CD8-positive, alpha-beta memory T cell (primary cell): ENCODE measurements around the gene TUBE1. TPM values are rescaled to one million over a fixed set of nuclear protein-coding genes. Genes with fewer than 3 reads are reported as not detected.

Source experiments
- CTCF ChIA-PET: fragments of 350-600 bp; sonication (Branson Sonifier 250); formaldehyde crosslinking; loops from one replicate; lab custom pipeline; 2021; ENCODE audit warnings: antibody characterized with exemption; lab: Charles Lee
- POLR2A ChIA-PET: fragments of 350-600 bp; sonication (Branson Sonifier 250); formaldehyde crosslinking; loops from one replicate; lab custom pipeline; 2021; ENCODE audit warnings: antibody characterized with exemption; lab: Charles Lee
- DNase-seq, 5 donors: peaks; one replicate each; pipeline versions ENCODE4 v3.0.0 to v3.0.0-alpha.2; 2020 to 2022; ENCODE audit warnings: mixed read lengths in 1 of 5
- H3K27ac ChIP-seq: one replicate; pipeline ENCODE4 v1.7.0; 2013; ENCODE audit warnings: low read depth, mild to moderate bottlenecking, low read length, moderate library complexity
- H3K27me3 ChIP-seq: 2 replicates; pipeline ENCODE4 v1.7.0; 2013; ENCODE audit warnings: low read length, mild to moderate bottlenecking; ENCODE audit not compliant: insufficient read depth, poor library complexity, severe bottlenecking
- H3K36me3 ChIP-seq: 2 replicates; pipeline ENCODE4 v1.7.0; 2013; ENCODE audit warnings: mild to moderate bottlenecking, low read length, moderate library complexity; ENCODE audit not compliant: insufficient read depth
- H3K4me1 ChIP-seq: 2 replicates; pipeline ENCODE4 v1.7.0; 2013; ENCODE audit warnings: mild to moderate bottlenecking, low read length, moderate library complexity; ENCODE audit not compliant: insufficient read depth
- H3K4me3 ChIP-seq: 2 replicates; pipeline ENCODE4 v1.7.0; 2013; ENCODE audit warnings: mild to moderate bottlenecking, low read length
- H3K9me3 ChIP-seq: 2 replicates; pipeline ENCODE4 v1.7.0; 2013; ENCODE audit warnings: mild to moderate bottlenecking, low read length
- H3K27ac Mint-ChIP-seq, 8 donors: one replicate each; pipeline ENCODE4 v1.8.0; 2020 to 2021; ENCODE audit warnings: mixed read lengths in 8 of 8, mild to moderate bottlenecking in 6 of 8, inconsistent platforms in 3 of 8, moderate library complexity in 3 of 8
- H3K27me3 Mint-ChIP-seq, 2 donors: one replicate each; pipeline ENCODE4 v1.8.0; 2020 to 2021; ENCODE audit warnings: mixed read lengths in 2 of 2, mild to moderate bottlenecking in 1 of 2, moderate library complexity in 1 of 2
- H3K36me3 Mint-ChIP-seq, 3 donors: one replicate each; pipeline ENCODE4 v1.8.0; 2020 to 2021; ENCODE audit warnings: mixed read lengths in 3 of 3, inconsistent platforms in 1 of 3, mild to moderate bottlenecking in 1 of 3
- H3K4me1 Mint-ChIP-seq, 3 donors: one replicate each; pipeline ENCODE4 v1.8.0; 2020 to 2021; ENCODE audit warnings: mixed read lengths in 3 of 3, inconsistent platforms in 1 of 3, mild to moderate bottlenecking in 1 of 3
- H3K4me3 Mint-ChIP-seq, 7 donors: one replicate each; pipeline ENCODE4 v1.8.0; 2020 to 2021; ENCODE audit warnings: mixed read lengths in 7 of 7, mild to moderate bottlenecking in 6 of 7, moderate library complexity in 4 of 7, inconsistent platforms in 2 of 7
- H3K9me3 Mint-ChIP-seq, 5 donors: one replicate each; pipeline ENCODE4 v1.8.0; 2020 to 2022; ENCODE audit warnings: mixed read lengths in 5 of 5, mild to moderate bottlenecking in 3 of 5, moderate library complexity in 2 of 5, inconsistent platforms in 1 of 5
- polyA plus RNA-seq: library from polyadenylated mRNA; unstranded; fragments of 300-500 nt; fragmentation: Illumina TruSeq; gene quantifications from one replicate; pipeline ENCODE4 v1.2.3, GENCODE V29; 2021
- total RNA-seq, 2 experiments: library from RNA; stranded (reverse); gene quantifications; one replicate each; pipeline ENCODE4 v1.2.3, GENCODE V29; 2021

Gene TUBE1
- 10 to 100 TPM; 25.6 to 31.0 TPM for total RNA-seq
- 11.8 TPM for polyA plus RNA-seq

- H3K4me3 Mint-ChIP-seq: no peak within 1 kb of the TSS
Observed at GRCh38 chr6:112087136-112087911, at the start of gene TUBE1, which contains the start of gene FAM229B. Gene TUBE1, minus strand, starts transcription at chr6:112087482. Its CDS starts 48 bp downstream, at chr6:112087434. Gene FAM229B, plus strand, starts transcription at chr6:112087591. Its CDS starts 11,693 bp downstream, at chr6:112099284.

GRCh38 chr6:112130878-112131277 lies 43.6 kb upstream of the TUBE1 start:
- ChIA-PET CTCF (no interaction called here), POLR2A (no interaction called here)
- Histone ChIP-seq H3K9me3 (no peaks in the 10 kb centered on the region), H3K36me3 (no peaks in the 10 kb centered on the region), H3K27ac (no peak overlapping the region), H3K4me1 (no peaks in the 10 kb centered on the region), H3K4me3 (no peak overlapping the region), H3K27me3 (no peaks in the 10 kb centered on the region)
- peaks cover 11 to 37% of the 10 kb centered on the region in 2 donors for H3K27me3 Mint-ChIP-seq
- DNase-seq: no peak
- H3K27ac Mint-ChIP-seq: no peak overlapping the region
- H3K36me3 Mint-ChIP-seq: peaks cover 0 to 2% (median 0%) of the 10 kb centered on the region in 3 donors
- no peaks in the 10 kb centered on the region for H3K9me3 Mint-ChIP-seq
- no peak overlapping the region for H3K4me3 Mint-ChIP-seq
- no peaks in the 10 kb centered on the region for H3K4me1 Mint-ChIP-seq

More at GRCh38 chr6:112087136-112087911, at the start of gene TUBE1, which contains the start of gene FAM229B:
- Histone ChIP-seq H3K4me1 (peaks cover 10% of the 10 kb centered on the region), H3K36me3 (peaks cover 4% of the 10 kb centered on the region), H3K27ac (peak within 1 kb of the TSS; percentile 92), H3K4me3 (peak within 1 kb of the TSS; percentile 89), H3K9me3 (no peaks in the 10 kb centered on the region), H3K27me3 (peaks cover 14% of the 10 kb centered on the region)
- CTCF ChIA-PET: interaction anchor here (0.7 to 2.2 kb wide), 8 partner anchors 8 to 828 kb away, joined by 3 to 14 read pairs (median 4); a partner anchor contains a TSS
- H3K27me3 Mint-ChIP-seq: peaks cover 4 to 34% of the 10 kb centered on the region in 2 donors
- H3K9me3 Mint-ChIP-seq: peaks cover 0 to 2% (median 0%) of the 10 kb centered on the region in 5 donors
- DNase-seq: peak; percentile 82 to 96 (median 90)
- peak within 1 kb of the TSS in 1 of 8 donors; percentile 82 for H3K27ac Mint-ChIP-seq
- H3K36me3 Mint-ChIP-seq: peaks cover 0 to 23% (median 2%) of the 10 kb centered on the region in 3 donors
- POLR2A ChIA-PET: interaction anchor here (0.6 to 1.3 kb wide), 5 partner anchors 8 to 1272 kb away, joined by 3 to 6 read pairs (median 4); partner anchors contain the start of genes CDK19 and REV3L
- H3K4me1 Mint-ChIP-seq: peaks cover 8 to 13% (median 9%) of the 10 kb centered on the region in 3 donors

- Mint-ChIP-seq H3K4me1 (no peaks in the 10 kb centered on the region), H3K9me3 (no peaks in the 10 kb centered on the region), H3K27me3 (peaks cover 7 to 44% of the 10 kb centered on the region in 2 donors), H3K27ac (no peak overlapping the region), H3K36me3 (peaks cover 0 to 2% (median 0%) of the 10 kb centered on the region in 3 donors), H3K4me3 (no peak overlapping the region)
- ChIA-PET POLR2A (no interaction called here), CTCF (interaction anchor here (1.6 kb wide), 1 partner anchor 35 kb away, joined by 3 read pairs; no protein-coding TSS in a partner anchor)
- no peak for DNase-seq
- H3K27me3 ChIP-seq: no peaks in the 10 kb centered on the region
- no peaks in the 10 kb centered on the region for H3K9me3 ChIP-seq
- H3K4me1 ChIP-seq: no peaks in the 10 kb centered on the region
- no peak overlapping the region for H3K4me3 ChIP-seq
- H3K36me3 ChIP-seq: no peaks in the 10 kb centered on the region
- no peak overlapping the region for H3K27ac ChIP-seq
Observed at GRCh38 chr6:112128208-112128607, 40.9 kb upstream of the TUBE1 start.

GRCh38 chr6:112123982-112124381 lies 36.7 kb upstream of the TUBE1 start:
- no peaks in the 10 kb centered on the region for H3K9me3 Mint-ChIP-seq
- ChIA-PET CTCF (interaction anchor here (0.6 kb wide), 1 partner anchor 1072 kb away, joined by 3 read pairs; no protein-coding TSS in a partner anchor), POLR2A (no interaction called here)
- H3K27me3 Mint-ChIP-seq: peaks cover 3 to 33% of the 10 kb centered on the region in 2 donors
- no peak overlapping the region for H3K27ac ChIP-seq
- H3K4me3 ChIP-seq: no peak overlapping the region
- no peaks in the 10 kb centered on the region for H3K9me3 ChIP-seq
- no peaks in the 10 kb centered on the region for H3K27me3 ChIP-seq
- H3K4me1 ChIP-seq: no peaks in the 10 kb centered on the region
- H3K36me3 Mint-ChIP-seq: peaks cover 0 to 2% (median 0%) of the 10 kb centered on the region in 3 donors
- H3K4me1 Mint-ChIP-seq: no peaks in the 10 kb centered on the region
- H3K36me3 ChIP-seq: no peaks in the 10 kb centered on the region
- no peak overlapping the region for H3K4me3 Mint-ChIP-seq
- no peak for DNase-seq
- no peak overlapping the region for H3K27ac Mint-ChIP-seq

GRCh38 chr6:112122756-112123155 lies 35.5 kb upstream of the TUBE1 start:
- no peak overlapping the region for H3K27ac Mint-ChIP-seq
- POLR2A ChIA-PET: no interaction called here
- no peaks in the 10 kb centered on the region for H3K4me1 Mint-ChIP-seq
- no peaks in the 10 kb centered on the region for H3K9me3 ChIP-seq
- no peak overlapping the region for H3K4me3 ChIP-seq
- no peaks in the 10 kb centered on the region for H3K27me3 ChIP-seq
- H3K36me3 Mint-ChIP-seq: no peaks in the 10 kb centered on the region
- peaks cover 3 to 25% of the 10 kb centered on the region in 2 donors for H3K27me3 Mint-ChIP-seq
- H3K4me1 ChIP-seq: no peaks in the 10 kb centered on the region
- H3K9me3 Mint-ChIP-seq: no peaks in the 10 kb centered on the region
- H3K36me3 ChIP-seq: no peaks in the 10 kb centered on the region
- H3K4me3 Mint-ChIP-seq: no peak overlapping the region
- CTCF ChIA-PET: no interaction called here
- no peak for DNase-seq
- no peak overlapping the region for H3K27ac ChIP-seq

GRCh38 chr6:112118034-112118433 lies 30.8 kb upstream of the TUBE1 start:
- no peaks in the 10 kb centered on the region for H3K4me1 ChIP-seq
- Mint-ChIP-seq H3K9me3 (no peaks in the 10 kb centered on the region), H3K36me3 (no peaks in the 10 kb centered on the region), H3K4me1 (no peaks in the 10 kb centered on the region), H3K27ac (no peak overlapping the region), H3K4me3 (no peak overlapping the region), H3K27me3 (peaks cover 10 to 37% of the 10 kb centered on the region in 2 donors)
- no peaks in the 10 kb centered on the region for H3K27me3 ChIP-seq
- H3K27ac ChIP-seq: no peak overlapping the region
- no peak for DNase-seq
- ChIA-PET CTCF (no interaction called here), POLR2A (no interaction called here)
- H3K9me3 ChIP-seq: no peaks in the 10 kb centered on the region
- no peak overlapping the region for H3K4me3 ChIP-seq
- H3K36me3 ChIP-seq: no peaks in the 10 kb centered on the region

- H3K4me3 ChIP-seq: no peak overlapping the region
- POLR2A ChIA-PET: no interaction called here
- no peaks in the 10 kb centered on the region for H3K4me1 ChIP-seq
- CTCF ChIA-PET: no interaction called here
- H3K4me1 Mint-ChIP-seq: no peaks in the 10 kb centered on the region
- H3K27ac ChIP-seq: no peak overlapping the region
- H3K9me3 Mint-ChIP-seq: no peaks in the 10 kb centered on the region
- H3K4me3 Mint-ChIP-seq: no peak overlapping the region
- H3K27ac Mint-ChIP-seq: no peak overlapping the region
- H3K27me3 ChIP-seq: no peaks in the 10 kb centered on the region
- peaks cover 10 to 37% of the 10 kb centered on the region in 2 donors for H3K27me3 Mint-ChIP-seq
- no peaks in the 10 kb centered on the region for H3K36me3 Mint-ChIP-seq
- H3K36me3 ChIP-seq: no peaks in the 10 kb centered on the region
- no peak for DNase-seq
- no peaks in the 10 kb centered on the region for H3K9me3 ChIP-seq
Observed at GRCh38 chr6:112117554-112117953, 30.3 kb upstream of the TUBE1 start.

GRCh38 chr6:112116221-112116620 lies 28.9 kb upstream of the TUBE1 start:
- Histone ChIP-seq H3K36me3 (no peaks in the 10 kb centered on the region), H3K4me1 (no peaks in the 10 kb centered on the region), H3K27me3 (no peaks in the 10 kb centered on the region), H3K9me3 (no peaks in the 10 kb centered on the region), H3K4me3 (no peak overlapping the region), H3K27ac (no peak overlapping the region)
- Mint-ChIP-seq H3K27ac (no peak overlapping the region), H3K4me3 (no peak overlapping the region), H3K4me1 (no peaks in the 10 kb centered on the region), H3K9me3 (no peaks in the 10 kb centered on the region), H3K36me3 (no peaks in the 10 kb centered on the region), H3K27me3 (peaks cover 7 to 43% of the 10 kb centered on the region in 2 donors)
- ChIA-PET CTCF (no interaction called here), POLR2A (no interaction called here)
- no peak for DNase-seq
